GM18505 (cell line): ENCODE data around the gene C4orf51.
A peak's percentile ranks its signal among the peaks of the same experiment; 100 is the strongest.

Experiments used
- ATAC-seq: cut with Tn5 transposase; IDR thresholded peaks from one replicate; pipeline ENCODE4 v1.9.1; 2021; ENCODE audit not compliant: unreplicated experiment
- POLR2A ChIP-seq: IDR thresholded peaks from 4 replicates; pipeline ENCODE4 v1.6.1; 2011; ENCODE audit warnings: borderline replicate concordance; ENCODE audit not compliant: insufficient read depth, insufficient read length; ENCODE audit errors: extremely low read depth

Gene C4orf51

GRCh38 chr4:145756244-145756643, 76.3 kb downstream of the C4orf51 start:
- no peak for TF ChIP-seq POLR2A
- no peak for ATAC-seq

- TF ChIP-seq POLR2A: no peak
- no peak for ATAC-seq
Observed at GRCh38 chr4:145757188-145757587, 77.2 kb downstream of the C4orf51 start.

GRCh38 chr4:145760176-145760575, 80.2 kb downstream of the C4orf51 start:
- TF ChIP-seq POLR2A: no peak
- ATAC-seq: no peak

- ATAC-seq: no peak
- no peak for TF ChIP-seq POLR2A
Observed at GRCh38 chr4:145760961-145761929, 81.3 kb downstream of the C4orf51 start.

GRCh38 chr4:145762719-145763118, 82.8 kb downstream of the C4orf51 start:
- no peak for ATAC-seq
- no peak for TF ChIP-seq POLR2A

GRCh38 chr4:145763399-145763798, 83.5 kb downstream of the C4orf51 start:
- no peak for TF ChIP-seq POLR2A
- no peak for ATAC-seq

- ATAC-seq: no peak
- TF ChIP-seq POLR2A: no peak
Observed at GRCh38 chr4:145766273-145766672, 86.3 kb downstream of the C4orf51 start.

- no peak for TF ChIP-seq POLR2A
- no peak for ATAC-seq
Observed at GRCh38 chr4:145769450-145770037, 89.6 kb downstream of the C4orf51 start.

GRCh38 chr4:145770124-145770523, 90.2 kb downstream of the C4orf51 start:
- ATAC-seq: no peak
- no peak for TF ChIP-seq POLR2A

GRCh38 chr4:145772347-145772746, 92.4 kb downstream of the C4orf51 start:
- no peak for TF ChIP-seq POLR2A
- ATAC-seq: no peak

- no peak for TF ChIP-seq POLR2A
- peak; percentile 84 for ATAC-seq
Observed at GRCh38 chr4:145773581-145774234, 93.8 kb downstream of the C4orf51 start.

- TF ChIP-seq POLR2A: no peak
- no peak for ATAC-seq
Observed at GRCh38 chr4:145774473-145774872, 94.5 kb downstream of the C4orf51 start.

- TF ChIP-seq POLR2A: no peak
- ATAC-seq: no peak
Observed at GRCh38 chr4:145775406-145775805, 95.5 kb downstream of the C4orf51 start.

GRCh38 chr4:145776208-145776607, 96.3 kb downstream of the C4orf51 start:
- no peak for ATAC-seq
- TF ChIP-seq POLR2A: no peak

GRCh38 chr4:145779319-145779801, 99.4 kb downstream of the C4orf51 start:
- no peak for ATAC-seq
- TF ChIP-seq POLR2A: no peak
